Naive thymus-derived CD8-positive, alpha-beta T cell (primary cell): ENCODE results near the gene CCDC8. TPM values are rescaled to one million over a fixed set of nuclear protein-coding genes. Genes with fewer than 3 reads are reported as not detected.
A peak's percentile ranks its signal among the peaks of the same experiment; 100 is the strongest.
"Not testable (repeated sequence)": the region's sequence is repeated elsewhere in the genome, so short reads cannot be mapped to it uniquely, and the experiment has no call there.

Source experiments
- ATAC-seq, 2 donors: fragments of 150-1000 bp; cut with Tn5 transposase in 1 of 2; sonication (Bioruptor Pico), chemical (Tn5 transposase) in 1 of 2; 1 replicate in 1 of 2; 2 replicates in 1 of 2; pipeline ENCODE4 v1.10.0; 2021; ENCODE audit warnings: mild to moderate bottlenecking in 2 of 2, moderate library complexity in 2 of 2
- POLR2A ChIA-PET: fragments of 350-600 bp; sonication (Branson Sonifier 250); formaldehyde crosslinking; loops from one replicate; lab custom pipeline; 2021; ENCODE audit warnings: antibody characterized with exemption; lab: Charles Lee
- DNase-seq, 10 donors: peaks; one replicate each; pipeline versions ENCODE4 v3.0.0 to v3.0.0-alpha.2; 2020 to 2022
- H3K27ac Mint-ChIP-seq, 10 donors: one replicate each; pipeline ENCODE4 v1.8.0; 2020 to 2022; ENCODE audit warnings: mild to moderate bottlenecking in 10 of 10, mixed read lengths in 10 of 10, moderate library complexity in 4 of 10, inconsistent platforms in 1 of 10
- H3K27me3 Mint-ChIP-seq, 5 donors: one replicate each; pipeline ENCODE4 v1.8.0; 2021 to 2022; ENCODE audit warnings: mixed read lengths in 5 of 5
- H3K36me3 Mint-ChIP-seq, 3 donors: one replicate each; pipeline ENCODE4 v1.8.0; 2020 to 2022; ENCODE audit warnings: mixed read lengths in 3 of 3, mild to moderate bottlenecking in 2 of 3, inconsistent platforms in 1 of 3
- H3K4me1 Mint-ChIP-seq, 4 donors: one replicate each; pipeline ENCODE4 v1.8.0; 2021 to 2022; ENCODE audit warnings: mixed read lengths in 4 of 4
- H3K4me3 Mint-ChIP-seq, 10 donors: one replicate each; pipeline ENCODE4 v1.8.0; 2020 to 2022; ENCODE audit warnings: mild to moderate bottlenecking in 10 of 10, mixed read lengths in 10 of 10, moderate library complexity in 6 of 10, inconsistent platforms in 1 of 10
- H3K9me3 Mint-ChIP-seq, 9 donors: one replicate each; pipeline ENCODE4 v1.8.0; 2020 to 2022; ENCODE audit warnings: mixed read lengths in 9 of 9, mild to moderate bottlenecking in 3 of 9, inconsistent platforms in 1 of 9, moderate library complexity in 1 of 9
- polyA plus RNA-seq, 3 donors: library from polyadenylated mRNA; unstranded; fragments of 300-500 nt; fragmentation: Illumina TruSeq; gene quantifications; one replicate each; pipeline ENCODE4 v1.2.3, GENCODE V29; 2021
- total RNA-seq, 8 experiments: library from RNA in 2 of 8; stranded (reverse) in 2 of 8; gene quantifications; one replicate each; pipeline ENCODE4 v1.2.3 and lab custom pipeline; 2021 to 2026

The CCDC8 gene
- total and polyA plus RNA-seq, 5 experiments from 2014 or later: not detected

DNA sequence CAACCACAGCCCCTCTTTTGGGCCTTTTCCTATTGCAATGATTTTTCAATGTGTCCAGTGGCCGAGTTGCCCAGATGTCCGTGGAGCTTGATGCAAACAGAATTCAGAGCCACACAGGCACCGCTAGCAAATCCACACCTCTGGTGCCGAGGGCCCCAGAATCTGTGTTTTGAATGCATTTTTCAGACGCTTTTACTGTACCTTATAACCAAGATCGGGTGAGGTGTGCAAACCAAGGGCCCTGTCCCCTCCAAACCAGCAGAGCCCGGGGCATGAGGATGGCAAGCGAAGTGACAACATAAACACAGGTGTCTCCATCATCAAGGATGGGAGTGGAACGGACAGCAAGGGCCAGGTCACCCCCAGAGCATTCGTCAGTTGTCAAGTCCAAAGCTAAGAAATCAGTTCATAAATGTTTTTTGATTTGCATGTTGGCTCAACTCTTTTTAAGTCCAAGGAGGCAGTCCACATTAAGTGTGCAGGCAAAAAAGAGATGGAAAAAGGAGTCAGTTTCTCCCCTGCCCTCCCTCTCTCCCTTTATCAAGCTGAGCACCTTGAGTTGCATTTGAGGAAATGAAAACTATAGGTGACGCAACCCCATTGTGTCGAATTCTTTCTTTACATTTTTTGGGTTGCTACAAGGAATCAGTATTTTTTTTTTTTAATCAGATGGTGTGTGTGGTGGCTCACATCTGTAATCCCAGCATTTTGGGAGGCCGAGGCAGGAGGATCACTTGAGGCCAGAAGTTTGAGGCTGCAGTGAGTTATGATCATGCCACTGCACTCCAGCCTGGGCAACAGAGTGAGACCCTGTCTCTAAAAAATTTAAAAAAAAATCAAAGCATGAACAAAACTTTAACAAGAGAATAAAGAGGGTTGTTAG lies 2.9 kb downstream of the CCDC8 start:
- H3K27ac Mint-ChIP-seq: no peak overlapping the region
- ATAC-seq (no peak), DNase-seq (no peak)
- POLR2A ChIA-PET: no interaction called here
- H3K36me3 Mint-ChIP-seq: peaks cover 0 to 3% (median 0%) of the 10 kb centered on the region in 3 donors
- no peak overlapping the region for H3K4me3 Mint-ChIP-seq
- H3K9me3 Mint-ChIP-seq: peaks cover 0 to 2% (median 0%) of the 10 kb centered on the region in 9 donors
- peaks cover 7 to 22% (median 8%) of the 10 kb centered on the region in 4 donors for H3K4me1 Mint-ChIP-seq
- H3K27me3 Mint-ChIP-seq: peaks cover 37 to 92% (median 59%) of the 10 kb centered on the region in 5 donors

DNA sequence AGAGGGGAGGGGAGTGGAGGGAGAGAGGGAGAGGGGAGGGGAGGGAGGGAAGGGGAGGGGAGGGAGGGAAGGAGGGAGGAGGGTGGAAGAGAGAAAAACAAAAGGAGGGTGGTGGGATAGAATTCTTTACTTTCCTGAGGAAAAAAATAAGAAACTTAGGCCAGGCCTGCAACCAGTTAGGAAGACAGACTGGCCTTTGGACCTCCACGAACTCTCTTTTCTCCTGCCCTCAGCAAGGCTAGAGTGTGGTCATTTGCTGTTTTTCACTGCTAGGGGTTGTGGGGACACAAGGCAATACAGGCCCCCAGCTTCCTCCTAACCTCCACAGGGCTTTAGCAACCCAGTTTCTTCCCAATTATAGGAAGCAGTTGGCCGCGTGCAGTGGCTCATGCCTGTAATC lies 4.2 kb downstream of the CCDC8 start:
- no peak for ATAC-seq

DNA sequence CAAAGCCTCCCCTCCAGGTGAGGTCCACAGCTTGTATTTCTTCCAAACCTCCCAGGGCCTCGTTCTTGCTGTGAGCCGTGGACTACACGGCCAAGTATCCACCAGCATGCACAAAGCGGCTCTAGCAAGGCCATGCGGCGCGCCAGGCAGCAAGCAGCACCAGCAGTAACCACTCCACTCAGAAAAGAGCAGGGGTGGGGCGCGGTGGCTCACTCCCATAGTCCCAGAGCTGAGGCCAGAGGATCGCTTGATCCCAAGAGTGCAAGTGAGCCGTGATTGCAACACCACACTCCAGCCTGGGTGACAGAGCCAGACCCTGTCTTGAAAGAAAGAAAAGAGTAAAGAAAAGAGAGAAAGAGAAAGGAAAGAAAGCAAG lies 4.7 kb downstream of the CCDC8 start:
- POLR2A ChIA-PET: interaction anchor here (0.6 kb wide), 1 partner anchor 23 kb away, joined by 4 read pairs; no protein-coding TSS in a partner anchor
- H3K36me3 Mint-ChIP-seq: peaks cover 0 to 3% (median 0%) of the 10 kb centered on the region in 3 donors

More for the DNA sequence above, 4.2 kb downstream of the CCDC8 start:
- peaks cover 0 to 3% (median 0%) of the 10 kb centered on the region in 3 donors for H3K36me3 Mint-ChIP-seq
- POLR2A ChIA-PET: interaction anchor here (0.6 to 0.7 kb wide), 2 partner anchors 23 to 78 kb away, joined by 3 to 4 read pairs; no protein-coding TSS in a partner anchor
- H3K4me1 Mint-ChIP-seq: peaks cover 11 to 30% (median 15%) of the 10 kb centered on the region in 4 donors
- H3K27ac Mint-ChIP-seq: no peak overlapping the region
- H3K9me3 Mint-ChIP-seq: peaks cover 0 to 2% (median 0%) of the 10 kb centered on the region in 9 donors
- H3K27me3 Mint-ChIP-seq: peaks cover 33 to 91% (median 58%) of the 10 kb centered on the region in 5 donors
- DNase-seq: no peak
- no peak overlapping the region for H3K4me3 Mint-ChIP-seq

DNA sequence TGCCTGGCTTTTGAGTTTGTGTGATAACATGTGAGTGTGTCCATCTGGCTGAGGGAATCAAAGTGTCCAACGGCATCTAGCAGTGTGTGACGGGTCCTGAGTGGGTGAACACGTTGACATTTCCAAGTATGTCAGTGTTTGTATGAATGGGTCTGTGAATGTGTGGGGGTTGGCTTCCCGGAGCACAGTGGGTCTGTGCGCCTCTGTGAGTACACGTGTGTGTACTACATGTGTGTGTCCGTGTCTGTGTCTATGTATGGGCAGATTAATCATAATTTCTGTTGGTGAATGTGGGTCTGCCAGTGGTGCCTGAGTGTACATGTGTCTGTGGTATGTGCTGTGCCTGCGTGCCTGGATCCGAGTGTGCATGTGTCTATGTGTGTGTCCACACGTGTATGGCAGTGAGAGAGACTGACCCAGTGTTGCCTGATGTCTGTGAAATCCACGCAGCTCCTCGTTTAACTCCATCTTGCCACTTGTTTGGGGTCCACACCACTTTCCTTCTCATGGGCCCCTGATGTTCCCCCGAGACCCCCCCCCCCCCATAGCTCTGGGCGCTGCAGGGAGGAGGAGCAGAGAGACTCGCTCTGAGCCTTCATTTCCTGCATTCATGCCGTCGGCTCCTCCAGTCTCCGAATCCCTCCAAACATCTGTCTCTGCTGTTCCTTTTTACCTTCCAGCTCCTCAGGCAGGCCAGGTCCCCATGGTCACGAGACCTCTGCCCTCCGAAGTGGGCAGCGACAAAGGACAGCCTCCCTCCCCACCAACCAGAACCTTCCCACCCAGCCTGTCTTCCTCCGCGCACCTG lies 5.3 kb downstream of the CCDC8 start:
- Mint-ChIP-seq H3K36me3 (peaks cover 0 to 3% (median 0%) of the 10 kb centered on the region in 3 donors), H3K9me3 (peaks cover 0 to 2% (median 0%) of the 10 kb centered on the region in 9 donors), H3K27ac (no peak overlapping the region), H3K4me1 (peaks cover 16 to 37% (median 23%) of the 10 kb centered on the region in 4 donors), H3K27me3 (peaks cover 36 to 94% (median 64%) of the 10 kb centered on the region in 5 donors), H3K4me3 (peak overlapping the region in 3 of 10 donors; percentile 13 to 30 (median 19))
- POLR2A ChIA-PET: no interaction called here
- DNase-seq (no peak), ATAC-seq (no peak)

More for the DNA sequence above, 4.7 kb downstream of the CCDC8 start:
- H3K27ac Mint-ChIP-seq: no peak overlapping the region
- DNase-seq: no peak
- H3K27me3 Mint-ChIP-seq: peaks cover 34 to 91% (median 61%) of the 10 kb centered on the region in 5 donors
- H3K9me3 Mint-ChIP-seq: peaks cover 0 to 2% (median 0%) of the 10 kb centered on the region in 9 donors
- H3K4me3 Mint-ChIP-seq: peak overlapping the region in 2 of 10 donors; percentile 13 to 30
- ATAC-seq: no peak
- peaks cover 15 to 35% (median 21%) of the 10 kb centered on the region in 4 donors for H3K4me1 Mint-ChIP-seq

DNA sequence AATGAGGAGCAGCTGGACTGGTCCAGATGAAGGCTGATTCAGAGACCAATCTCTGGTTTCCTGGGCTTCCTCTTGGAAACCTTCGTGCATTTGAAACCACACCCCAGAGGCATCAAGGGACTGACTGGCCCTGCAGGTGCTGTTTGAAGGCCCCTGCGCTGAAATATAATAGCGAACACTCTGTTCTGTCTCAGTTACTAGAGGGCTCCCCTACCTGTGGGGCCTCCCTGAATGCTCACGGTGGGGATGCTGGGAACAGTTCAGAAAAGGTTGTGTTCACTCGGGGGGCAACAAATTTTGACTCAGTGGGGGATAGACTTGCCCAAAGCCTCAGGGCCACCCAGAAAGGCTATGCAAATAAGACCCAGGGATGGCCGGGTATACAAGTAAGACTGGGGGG lies 6.4 kb downstream of the CCDC8 start:
- Mint-ChIP-seq H3K27me3 (peaks cover 39 to 93% (median 62%) of the 10 kb centered on the region in 5 donors), H3K9me3 (no peaks in the 10 kb centered on the region), H3K4me3 (no peak overlapping the region), H3K4me1 (peaks cover 18 to 32% (median 21%) of the 10 kb centered on the region in 4 donors), H3K27ac (no peak overlapping the region), H3K36me3 (peaks cover 0 to 3% (median 0%) of the 10 kb centered on the region in 3 donors)
- POLR2A ChIA-PET: no interaction called here
- DNase-seq (no peak), ATAC-seq (no peak)

DNA sequence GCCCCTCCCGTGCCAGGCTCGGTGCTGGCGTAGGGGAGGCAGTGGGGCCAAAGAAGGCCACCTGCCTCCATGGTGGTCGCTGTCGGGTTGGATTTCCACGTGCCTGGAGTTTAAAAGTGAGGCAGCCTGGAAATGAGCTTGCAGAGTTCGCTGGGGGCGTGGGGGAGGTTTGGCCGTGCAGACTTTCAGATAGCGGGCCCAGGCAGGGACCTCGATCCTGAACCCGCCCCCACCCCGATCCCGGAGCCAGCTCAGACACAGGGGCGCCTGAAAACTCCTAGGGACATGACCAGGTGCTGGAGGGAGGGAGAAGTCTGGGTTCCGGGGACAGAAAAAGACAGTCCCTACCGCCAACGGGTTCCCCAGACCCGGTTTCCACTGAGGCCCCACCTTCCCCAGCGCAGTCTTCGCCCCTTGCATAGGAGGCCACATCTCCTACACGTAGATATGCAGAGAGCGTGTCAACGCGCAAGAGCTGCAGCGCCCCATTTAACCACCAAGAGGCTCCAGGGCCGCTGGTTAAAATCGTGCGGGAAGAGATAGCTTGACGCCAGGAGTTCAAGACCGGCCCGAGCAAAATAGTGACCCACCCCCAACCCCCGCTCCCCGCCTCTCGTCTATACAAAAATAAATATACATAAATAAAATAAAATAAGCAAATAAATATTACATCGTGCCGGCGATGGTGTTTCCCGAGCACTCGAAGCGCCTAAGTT lies 8.5 kb downstream of the CCDC8 start:
- peak; percentile 49 to 52 for ATAC-seq
- Mint-ChIP-seq H3K4me1 (peaks cover 18 to 28% (median 22%) of the 10 kb centered on the region in 4 donors), H3K9me3 (no peaks in the 10 kb centered on the region), H3K27me3 (peaks cover 34 to 84% (median 55%) of the 10 kb centered on the region in 5 donors), H3K27ac (no peak overlapping the region), H3K4me3 (peak overlapping the region; percentile 14 to 90 (median 76)), H3K36me3 (no peaks in the 10 kb centered on the region)
- POLR2A ChIA-PET: interaction anchor here (0.6 kb wide), 1 partner anchor 170 kb away, joined by 4 read pairs; no protein-coding TSS in a partner anchor
- DNase-seq: no peak

DNA sequence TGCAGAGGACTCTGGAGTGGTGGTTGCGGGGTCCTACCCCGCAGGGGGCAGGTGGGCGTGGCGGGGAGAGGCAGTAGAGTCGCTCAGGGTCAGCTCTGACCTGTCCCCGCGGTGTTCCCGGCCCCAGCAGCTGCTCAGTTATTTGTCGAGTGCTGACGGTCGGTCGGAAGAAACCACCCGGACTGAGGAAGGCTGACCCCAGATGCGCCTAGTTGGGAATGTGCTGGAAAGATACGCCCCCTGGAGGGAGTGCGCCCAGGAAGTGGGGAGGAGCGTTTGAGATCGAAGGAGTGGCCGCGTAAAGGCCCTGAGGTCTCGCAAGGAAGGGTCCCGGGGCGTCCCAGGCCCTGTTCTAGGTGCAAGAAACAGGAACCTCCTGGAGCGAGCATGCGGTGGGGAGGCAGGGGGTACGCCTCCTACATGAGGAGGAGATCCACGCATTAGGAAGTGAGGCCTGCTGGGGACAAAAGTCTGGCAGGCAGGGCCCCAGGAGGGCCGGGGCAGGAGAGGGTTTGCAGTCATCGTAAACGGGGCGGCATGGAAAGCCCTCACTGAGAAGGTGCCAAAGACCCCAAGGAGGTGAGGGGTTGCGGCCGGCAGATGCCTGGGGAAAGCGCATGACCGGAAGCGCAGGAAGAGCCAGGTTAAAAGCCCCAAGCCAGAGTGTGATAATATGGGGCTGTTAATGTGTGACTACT lies 9.2 kb downstream of the CCDC8 start:
- H3K27me3 Mint-ChIP-seq: peaks cover 34 to 85% (median 55%) of the 10 kb centered on the region in 5 donors
- H3K27ac Mint-ChIP-seq: peak overlapping the region in 1 of 10 donors; percentile 63
- H3K36me3 Mint-ChIP-seq: no peaks in the 10 kb centered on the region
- H3K9me3 Mint-ChIP-seq: no peaks in the 10 kb centered on the region
- peak; percentile 43 to 44 for ATAC-seq
- peaks cover 18 to 28% (median 22%) of the 10 kb centered on the region in 4 donors for H3K4me1 Mint-ChIP-seq
- DNase-seq: no peak
- POLR2A ChIA-PET: interaction anchor here (0.6 to 0.7 kb wide), 2 partner anchors 51 to 171 kb away, joined by 4 read pairs; no protein-coding TSS in a partner anchor
- H3K4me3 Mint-ChIP-seq: peak overlapping the region; percentile 63 to 90 (median 76)

DNA sequence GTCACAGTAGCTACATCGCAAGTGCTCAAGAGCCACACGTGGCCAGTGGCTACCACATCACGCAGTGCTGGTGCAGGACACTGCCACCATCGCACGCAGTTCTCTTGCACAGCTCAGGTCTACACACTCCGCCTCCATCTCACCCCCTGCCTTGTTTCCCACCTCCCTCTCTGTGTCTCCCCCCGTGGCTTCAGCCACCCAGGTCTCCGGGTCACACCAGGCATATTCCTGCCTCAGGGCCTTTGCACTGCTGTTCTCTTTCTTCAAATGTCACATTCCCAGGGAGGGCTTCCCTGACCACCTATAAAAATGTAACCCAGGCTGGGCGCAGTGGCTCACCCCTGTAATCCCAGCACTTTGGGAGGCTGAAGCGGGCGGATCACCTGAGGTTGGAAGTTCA lies 10.6 kb downstream of the CCDC8 start:
- ATAC-seq (no peak), DNase-seq (no peak)
- H3K27me3 Mint-ChIP-seq: peaks cover 23 to 78% (median 44%) of the 10 kb centered on the region in 5 donors
- no peak overlapping the region for H3K4me3 Mint-ChIP-seq
- H3K27ac Mint-ChIP-seq: no peak overlapping the region
- POLR2A ChIA-PET: interaction anchor here (2.5 kb wide), 1 partner anchor 85 kb away, joined by 7 read pairs; no protein-coding TSS in a partner anchor
- peaks cover 13 to 20% (median 17%) of the 10 kb centered on the region in 4 donors for H3K4me1 Mint-ChIP-seq
- H3K36me3 Mint-ChIP-seq: no peaks in the 10 kb centered on the region
- H3K9me3 Mint-ChIP-seq: no peaks in the 10 kb centered on the region

DNA sequence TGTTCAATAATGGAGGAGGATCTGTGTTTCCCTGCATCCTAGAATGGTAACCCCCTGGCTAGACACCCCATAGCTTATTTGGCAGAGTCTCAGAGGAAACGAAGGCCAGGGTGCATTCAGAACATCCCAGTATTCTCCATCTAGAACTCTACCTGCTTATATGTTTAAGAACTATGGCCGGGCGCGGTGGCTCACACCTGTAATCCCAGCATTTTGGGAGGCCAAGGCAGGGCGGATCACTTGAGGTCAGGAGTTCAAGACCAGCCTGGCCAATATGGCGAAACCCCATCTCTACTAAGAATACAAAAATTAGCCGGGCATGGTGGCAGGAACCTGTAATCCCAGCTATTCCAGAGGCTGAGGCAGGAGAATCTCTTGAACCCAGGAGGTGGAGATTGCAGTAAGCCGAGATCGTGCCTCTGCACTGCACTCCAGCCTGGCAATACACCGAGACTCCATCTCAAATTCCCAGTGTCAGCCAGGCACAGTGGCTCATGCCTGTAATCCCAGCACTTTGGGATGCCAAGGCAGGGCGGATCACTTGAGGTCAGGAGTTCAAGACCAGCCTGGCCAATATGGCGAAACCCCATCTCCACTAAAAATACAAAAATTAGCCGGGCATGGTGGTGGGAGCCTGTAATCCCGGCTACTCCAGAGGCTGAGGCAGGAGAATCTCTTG lies 15.4 kb downstream of the CCDC8 start:
- POLR2A ChIA-PET, H3K36me3 Mint-ChIP-seq, ATAC-seq, H3K9me3 Mint-ChIP-seq, H3K27ac Mint-ChIP-seq, H3K4me3 Mint-ChIP-seq, H3K4me1 Mint-ChIP-seq, DNase-seq: not testable (repeated sequence)
- H3K27me3 Mint-ChIP-seq: peaks cover 11 to 34% (median 14%) of the 10 kb centered on the region in 5 donors

DNA sequence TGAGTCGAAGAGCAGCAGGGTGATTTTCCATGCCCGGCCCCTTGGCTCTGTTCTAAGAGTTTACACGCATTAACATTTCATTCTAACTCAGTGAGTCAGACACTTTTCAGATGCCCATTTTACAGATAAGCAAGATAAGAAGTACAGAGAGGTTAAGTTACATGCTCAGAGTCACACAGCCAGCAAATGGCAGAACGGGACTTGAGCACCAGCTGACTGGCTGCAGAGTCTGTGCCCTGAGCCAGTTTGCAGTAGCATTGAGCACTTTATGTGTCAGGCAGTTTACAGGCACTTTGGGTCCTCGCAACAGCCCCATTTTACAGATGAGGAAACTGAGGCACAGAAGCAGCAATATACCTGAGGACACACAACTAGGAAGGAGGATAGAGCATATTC lies 19.0 kb downstream of the CCDC8 start:
- Mint-ChIP-seq H3K4me1 (peaks cover 8 to 12% (median 9%) of the 10 kb centered on the region in 4 donors), H3K27me3 (peaks cover 0 to 9% (median 2%) of the 10 kb centered on the region in 5 donors), H3K27ac (peak overlapping the region in 3 of 10 donors; percentile 43 to 61 (median 53)), H3K4me3 (no peak overlapping the region), H3K9me3 (no peaks in the 10 kb centered on the region), H3K36me3 (peaks cover 0 to 22% (median 5%) of the 10 kb centered on the region in 3 donors)
- ATAC-seq: no peak
- DNase-seq: no peak
- POLR2A ChIA-PET: no interaction called here
